HL-60/S4 (cell line): Measurements from ENCODE around the gene TMEM123.

Source experiments
- in situ Hi-C: fragments of 300-500 bp; cut with MboI; formaldehyde crosslinking; loops from 2 replicates; pipeline ENCODE4 v1.14.3; 2022; ENCODE audit warnings: low sequenced_read_pairs

Gene TMEM123

GRCh38 chr11:102429226-102429625, 23.3 kb downstream of the TMEM123 start:
- in situ Hi-C loops = no loop called here

GRCh38 chr11:102428696-102429095, 23.9 kb downstream of the TMEM123 start:
- in situ Hi-C loops = no loop called here

- in situ Hi-C loops = no loop called here
Measured at GRCh38 chr11:102427068-102427467, 25.5 kb downstream of the TMEM123 start.

- in situ Hi-C loops = no loop called here
Measured at GRCh38 chr11:102426570-102426969, 26.0 kb downstream of the TMEM123 start.

- in situ Hi-C loops = no loop called here
Measured at GRCh38 chr11:102426000-102426399, 26.6 kb downstream of the TMEM123 start.

- in situ Hi-C loops = no loop called here
Measured at GRCh38 chr11:102423936-102424335, 28.6 kb downstream of the TMEM123 start.

GRCh38 chr11:102422817-102423712, 29.5 kb downstream of the TMEM123 start:
- in situ Hi-C loops = no loop called here

GRCh38 chr11:102421261-102421660, 31.3 kb downstream of the TMEM123 start:
- in situ Hi-C loops = no loop called here

- in situ Hi-C loops = no loop called here
Measured at GRCh38 chr11:102420547-102420946, 32.0 kb downstream of the TMEM123 start.

GRCh38 chr11:102419181-102419580, 33.4 kb downstream of the TMEM123 start:
- in situ Hi-C loops = no loop called here

GRCh38 chr11:102416976-102417375, 35.6 kb downstream of the TMEM123 start:
- in situ Hi-C loops = no loop called here

- in situ Hi-C loops = no loop called here
Measured at GRCh38 chr11:102415304-102415916, 37.2 kb downstream of the TMEM123 start.

GRCh38 chr11:102414559-102414958, 38.0 kb downstream of the TMEM123 start:
- in situ Hi-C loops = no loop called here

- in situ Hi-C loops = no loop called here
Measured at GRCh38 chr11:102413497-102413896, 39.1 kb downstream of the TMEM123 start.

- in situ Hi-C loops = no loop called here
Measured at GRCh38 chr11:102411142-102411541, 41.4 kb downstream of the TMEM123 start.

GRCh38 chr11:102410382-102410784, 42.2 kb downstream of the TMEM123 start:
- in situ Hi-C loops = no loop called here

- in situ Hi-C loops = no loop called here
Measured at GRCh38 chr11:102408339-102408738, 44.2 kb downstream of the TMEM123 start.

- in situ Hi-C loops = no loop called here
Measured at GRCh38 chr11:102407901-102408300, 44.7 kb downstream of the TMEM123 start.

- in situ Hi-C loops = no loop called here
Measured at GRCh38 chr11:102406099-102406498, 46.5 kb downstream of the TMEM123 start.

- in situ Hi-C loops = no loop called here
Measured at GRCh38 chr11:102405501-102405900, 47.1 kb downstream of the TMEM123 start.

- in situ Hi-C loops = no loop called here
Measured at GRCh38 chr11:102402548-102402947, 50.0 kb downstream of the TMEM123 start.

GRCh38 chr11:102401905-102402304, 50.7 kb downstream of the TMEM123 start:
- in situ Hi-C loops = no loop called here
